GM21576 (cell line): ENCODE data around the gene STK32C.
"Not testable (repeated sequence)": the region's sequence is repeated elsewhere in the genome, so short reads cannot be mapped to it uniquely, and the experiment has no call there.

ENCODE experiments used
- ATAC-seq: cut with Tn5 transposase; IDR thresholded peaks from one replicate; pipeline ENCODE4 v1.9.1; 2021; ENCODE audit warnings: mild to moderate bottlenecking, moderate library complexity; ENCODE audit not compliant: unreplicated experiment

Gene STK32C

DNA sequence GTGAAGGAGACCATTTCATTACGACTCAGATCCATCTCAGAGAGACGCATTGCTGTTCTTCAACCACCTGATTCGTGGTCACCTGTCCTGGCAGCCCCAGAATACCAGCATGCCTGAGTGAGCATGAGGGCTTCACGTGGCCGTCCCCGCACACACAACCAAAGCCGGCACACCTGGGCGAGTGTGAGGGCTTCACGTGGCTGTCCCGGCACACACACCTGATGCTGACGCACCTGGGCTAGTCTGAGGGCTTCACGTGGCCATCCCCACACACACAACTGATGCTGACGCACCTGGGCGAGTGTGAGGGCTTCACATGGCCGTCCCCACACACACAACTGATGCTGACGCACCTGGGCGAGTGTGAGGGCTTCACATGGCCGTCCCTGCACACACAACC is 86.8 kb downstream of the STK32C start:
- not testable (repeated sequence) for ATAC-seq

DNA sequence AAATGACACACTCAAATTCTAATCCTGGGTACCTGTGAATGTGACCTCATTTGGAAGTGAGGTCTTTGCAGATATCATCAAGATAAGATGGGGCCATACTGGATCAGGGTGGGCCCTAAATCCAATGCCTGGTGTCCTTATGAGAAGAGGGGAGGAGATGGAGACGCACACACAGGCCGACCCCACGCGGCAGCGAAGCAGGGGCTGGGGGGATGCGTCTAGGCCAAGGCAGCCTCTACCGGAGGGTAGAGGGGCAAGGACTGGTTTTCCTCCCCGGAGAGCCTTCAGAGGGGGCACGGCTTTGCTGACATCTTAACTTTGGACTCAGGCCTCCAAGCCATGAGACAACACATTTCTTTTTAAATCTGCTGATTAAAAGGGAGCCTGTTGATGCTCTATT is 87.7 kb downstream of the STK32C start:
- ATAC-seq, result no peak

DNA sequence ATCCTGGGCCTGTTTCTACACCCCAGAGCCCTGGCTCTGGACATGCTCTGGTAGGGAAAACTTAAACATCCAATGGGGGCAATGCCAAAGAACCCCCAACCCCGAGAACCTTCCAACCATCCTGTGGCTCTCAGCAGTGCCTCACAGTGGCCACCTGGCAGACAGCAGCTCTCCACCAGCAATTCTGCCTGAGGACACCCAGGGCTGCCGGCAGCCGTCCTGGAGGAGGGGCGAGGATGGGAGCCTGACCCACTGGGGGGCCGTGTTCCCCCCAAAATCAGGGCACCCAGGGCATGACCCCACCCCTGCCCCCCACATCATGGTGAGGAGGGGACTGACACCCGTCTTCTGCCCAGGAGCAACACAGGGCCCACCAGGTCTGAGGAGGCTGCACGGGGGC is 88.3 kb downstream of the STK32C start:
- no peak for ATAC-seq

DNA sequence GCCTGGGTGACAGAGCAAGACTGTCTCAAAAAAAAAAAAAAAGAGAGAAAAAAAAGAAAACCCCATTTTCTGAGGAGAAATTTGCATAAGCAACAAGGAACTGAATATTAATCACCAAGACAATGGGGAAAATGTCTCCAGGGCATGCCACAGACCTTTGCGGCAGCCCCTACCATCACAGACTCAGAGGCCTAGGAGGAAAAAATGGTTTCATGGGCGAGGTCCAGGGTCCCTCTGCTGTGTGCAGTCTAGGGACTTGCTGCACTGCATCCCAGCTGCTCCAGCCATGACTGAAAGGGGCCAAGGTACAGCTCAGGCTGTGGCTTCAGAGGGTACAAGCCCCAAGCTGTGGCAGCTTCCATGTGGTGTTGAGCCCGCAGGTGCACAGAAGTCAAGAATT is 91.3 kb downstream of the STK32C start:
- ATAC-seq, result not testable (repeated sequence)

DNA sequence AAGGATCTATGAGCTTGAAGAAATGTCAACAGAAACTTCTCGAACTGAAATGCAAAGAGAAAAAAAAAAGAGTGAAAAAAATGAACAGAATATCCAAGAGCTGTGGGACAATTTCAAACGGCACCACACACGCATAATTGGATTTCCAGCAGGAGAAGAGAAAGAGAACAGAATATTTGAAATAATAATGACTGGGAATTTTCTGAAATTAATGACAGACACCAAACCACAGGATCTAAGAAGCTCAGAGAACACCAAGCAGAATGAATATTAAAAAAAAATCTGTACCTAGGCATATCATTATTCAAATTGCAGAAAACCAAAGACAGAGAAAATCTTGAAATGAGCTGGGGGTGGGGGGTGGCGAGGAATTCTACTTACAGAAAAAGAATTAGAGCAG is 93.8 kb downstream of the STK32C start:
- ATAC-seq, result no peak

DNA sequence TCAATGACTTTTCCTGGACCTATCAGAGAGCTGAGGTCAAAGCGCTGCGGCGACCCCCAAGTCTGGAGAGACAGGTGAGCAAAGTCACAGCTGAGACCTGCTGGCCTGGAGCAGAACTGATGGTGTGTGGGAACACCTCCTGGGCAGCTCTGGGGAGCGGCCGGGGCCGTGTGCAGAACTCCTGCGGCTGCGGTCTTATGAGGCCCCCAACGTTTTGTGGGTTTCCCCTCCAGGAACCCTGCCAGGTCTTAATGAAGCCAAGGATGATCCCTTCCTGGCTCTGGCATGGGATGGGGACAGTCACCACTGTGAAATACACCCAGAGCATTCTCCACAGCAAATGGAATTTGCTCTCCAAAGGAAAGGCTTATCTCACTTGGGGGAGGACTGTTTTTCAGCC is 94.9 kb downstream of the STK32C start:
- ATAC-seq, result no peak

DNA sequence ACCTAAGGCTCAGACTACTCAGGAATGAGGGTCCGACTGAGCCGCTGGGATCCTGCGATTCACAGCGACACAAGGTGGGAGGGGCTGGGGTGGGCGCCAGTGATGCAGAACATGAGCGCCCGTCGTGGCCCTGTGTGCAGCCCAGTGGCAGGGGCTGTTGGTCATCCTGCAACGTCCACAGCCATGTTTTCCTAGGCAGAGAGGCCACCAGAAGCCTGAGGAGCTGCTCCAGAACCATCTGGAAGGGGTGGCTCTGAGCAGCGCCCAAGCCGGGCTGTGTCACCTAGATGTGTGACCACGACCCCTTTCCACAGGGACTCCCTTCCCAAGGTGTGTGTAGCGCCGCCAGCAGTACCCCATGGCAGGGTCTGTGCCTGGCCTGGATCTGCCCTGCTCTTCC is 96.5 kb downstream of the STK32C start:
- ATAC-seq, result no peak

DNA sequence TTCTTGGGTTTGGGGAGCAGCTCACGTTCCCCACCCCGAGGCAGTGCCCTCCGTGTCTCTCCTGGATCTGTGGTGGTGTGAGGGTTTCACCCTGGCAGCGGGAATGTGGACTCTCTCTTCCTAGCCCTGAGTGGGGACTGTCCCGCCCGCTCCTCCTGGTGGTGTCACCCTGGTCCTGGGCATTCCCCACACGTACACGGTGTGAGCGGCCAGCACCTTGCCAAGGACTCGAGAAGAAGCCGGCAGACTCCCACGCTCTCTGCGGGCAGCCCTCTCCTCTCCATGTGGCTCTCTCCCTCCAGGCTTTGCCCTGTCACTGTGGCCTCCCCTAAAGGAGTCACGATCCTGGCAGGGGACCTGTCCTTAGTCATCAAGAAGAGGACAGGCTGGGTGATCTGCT is 97.0 kb downstream of the STK32C start:
- ATAC-seq, result no peak

DNA sequence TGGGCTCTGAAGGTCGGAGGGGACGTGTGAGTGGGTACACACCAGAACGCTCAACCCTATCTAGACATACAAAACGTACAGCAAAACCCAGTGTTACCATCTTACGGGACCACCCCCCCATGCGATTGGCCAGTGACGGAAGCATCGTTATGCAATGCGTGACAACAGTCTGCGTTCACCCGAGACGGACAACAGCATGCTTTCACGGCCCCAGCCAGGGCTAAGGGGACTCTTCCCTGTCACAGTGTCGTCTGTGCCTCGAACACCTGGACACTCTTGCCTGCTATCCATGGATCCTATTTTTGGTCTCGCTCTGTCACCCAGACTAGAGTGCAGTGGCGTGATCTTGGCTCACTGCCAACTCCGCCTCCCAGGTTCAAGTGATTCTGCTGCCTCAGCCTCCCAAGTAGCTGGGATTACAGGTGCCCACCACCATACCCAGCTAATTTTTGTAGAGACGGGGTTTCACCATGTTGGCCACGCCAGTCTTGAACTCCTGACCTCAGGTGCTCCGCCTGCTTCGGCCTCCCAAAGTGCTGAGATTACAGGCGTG is 97.7 kb downstream of the STK32C start:
- no peak for ATAC-seq

DNA sequence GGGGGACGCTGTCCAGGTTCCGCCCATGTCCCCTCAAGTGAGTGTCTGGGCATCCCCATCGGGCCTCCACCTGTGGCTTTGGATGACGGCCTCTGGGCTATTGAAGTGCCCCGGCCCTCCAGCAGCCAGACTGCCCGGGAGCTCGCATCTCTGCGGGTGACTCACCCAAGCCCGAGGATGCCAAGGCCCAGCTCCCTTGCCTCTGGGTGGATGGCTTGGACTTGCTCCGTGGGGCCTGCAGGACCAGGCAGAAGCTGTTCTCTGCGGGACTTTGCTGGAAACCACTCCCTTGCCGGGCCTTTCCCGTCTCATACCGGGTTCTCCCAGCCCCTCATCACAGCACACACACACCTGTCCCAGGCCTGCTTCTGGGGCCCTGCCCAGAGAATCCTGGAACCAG is 98.6 kb downstream of the STK32C start:
- ATAC-seq, result no peak

DNA sequence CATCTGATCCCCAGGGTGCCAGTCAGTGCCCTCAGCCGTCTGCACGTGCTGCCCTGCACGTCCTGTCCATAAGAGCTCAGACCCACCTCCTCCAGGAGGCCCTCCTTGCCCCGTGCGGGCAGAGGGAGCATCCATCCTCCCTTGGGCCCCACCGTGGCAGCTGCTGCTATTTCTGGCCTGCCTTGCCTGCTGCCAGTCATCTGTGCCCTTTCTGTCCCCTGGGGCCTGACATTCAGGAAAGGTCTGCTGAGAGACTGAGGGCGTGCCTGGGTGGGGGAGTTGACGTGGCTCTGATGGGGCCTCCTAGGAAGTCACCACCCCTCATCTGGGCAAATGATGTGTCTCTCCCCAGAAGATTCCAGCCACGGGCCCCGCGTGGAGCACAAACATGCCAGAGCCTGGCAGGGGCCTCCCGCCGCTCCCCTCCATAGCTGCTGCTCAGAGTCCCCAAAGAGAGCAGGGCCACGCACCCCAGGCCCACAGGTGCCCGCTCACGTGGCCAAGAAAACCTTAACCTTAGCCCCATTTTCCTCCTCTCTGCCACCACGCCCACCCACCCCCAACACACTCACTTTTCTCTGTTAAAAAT is 99.2 kb downstream of the STK32C start:
- no peak for ATAC-seq

DNA sequence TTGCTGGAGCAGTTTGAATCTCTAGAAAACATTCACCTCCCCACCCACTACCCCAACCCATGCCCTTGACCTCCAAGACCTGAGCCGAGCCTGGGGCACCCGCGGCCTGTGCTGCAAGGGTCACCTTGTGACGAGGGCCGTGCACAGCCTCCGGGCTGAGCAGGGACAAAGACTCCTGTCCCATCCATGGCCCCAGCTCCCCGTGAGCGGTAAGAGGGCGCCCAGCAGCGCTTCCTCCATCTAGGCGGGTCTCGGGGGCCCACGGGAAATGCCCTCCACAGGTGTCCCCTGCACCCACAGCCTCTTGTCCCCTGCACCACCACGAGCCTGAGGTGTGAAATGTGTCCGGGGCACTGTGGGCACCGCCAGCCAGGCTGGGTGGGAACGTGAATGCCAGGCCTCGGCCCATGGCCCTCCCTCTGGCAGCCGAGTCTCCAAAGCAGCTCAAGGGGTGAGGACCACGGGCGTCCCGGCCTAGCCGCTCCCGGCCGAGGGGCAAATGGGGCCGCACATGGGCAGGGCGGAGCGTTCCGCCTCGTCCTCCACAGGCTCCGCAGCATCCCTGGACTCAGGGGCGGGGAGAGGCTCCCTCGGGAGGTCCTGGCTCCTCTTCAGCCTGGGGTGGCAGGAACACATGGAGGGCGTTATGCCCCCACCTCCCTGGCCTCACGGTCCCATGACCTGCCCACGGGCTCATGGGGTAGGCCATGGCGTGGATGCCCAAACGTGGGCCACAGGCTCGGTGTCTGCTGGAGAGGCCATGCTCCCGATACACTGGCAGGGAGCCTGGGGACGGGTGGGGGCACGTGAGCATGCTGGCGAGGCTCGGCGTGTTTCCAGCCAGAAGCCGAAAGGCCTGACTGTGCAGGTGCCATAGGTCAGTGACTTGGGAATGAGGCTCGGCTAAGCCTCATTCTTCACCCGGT is 100.0 kb downstream of the STK32C start:
- ATAC-seq, result no peak

DNA sequence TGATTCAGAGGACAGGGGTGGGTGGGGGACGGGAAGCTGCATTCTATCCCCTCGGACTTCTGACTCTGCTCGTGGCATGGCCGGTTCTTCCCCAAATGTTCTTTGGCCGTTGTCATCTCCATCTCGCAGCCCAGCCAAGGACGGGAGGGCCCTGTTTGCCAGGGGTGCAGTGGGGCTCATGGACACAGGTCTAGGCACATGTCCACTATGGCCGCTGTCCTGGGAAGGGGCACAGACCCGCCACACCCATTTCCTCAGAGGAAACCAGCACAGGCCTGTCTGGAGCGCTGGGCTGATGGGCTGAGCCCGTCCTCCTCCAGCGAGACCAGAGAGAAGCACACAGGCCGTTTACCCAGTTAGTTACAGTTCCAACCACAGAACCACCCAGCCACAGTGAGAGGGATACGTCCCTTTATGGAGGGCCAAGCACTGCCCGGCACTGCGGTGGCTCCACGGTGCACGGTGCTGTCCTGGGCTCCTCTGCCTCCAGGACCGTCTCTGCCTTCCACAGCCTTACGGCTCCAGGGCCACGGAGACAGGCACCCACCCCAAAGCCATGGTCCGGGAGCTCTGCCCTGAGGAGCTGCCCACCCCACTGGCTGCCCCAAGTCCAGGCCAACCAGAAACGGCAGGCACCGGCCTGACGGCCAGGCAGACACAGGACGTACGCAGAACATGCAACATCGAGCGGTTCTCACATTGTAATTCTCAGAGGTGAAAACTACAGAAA is 100.8 kb downstream of the STK32C start:
- no peak for ATAC-seq

DNA sequence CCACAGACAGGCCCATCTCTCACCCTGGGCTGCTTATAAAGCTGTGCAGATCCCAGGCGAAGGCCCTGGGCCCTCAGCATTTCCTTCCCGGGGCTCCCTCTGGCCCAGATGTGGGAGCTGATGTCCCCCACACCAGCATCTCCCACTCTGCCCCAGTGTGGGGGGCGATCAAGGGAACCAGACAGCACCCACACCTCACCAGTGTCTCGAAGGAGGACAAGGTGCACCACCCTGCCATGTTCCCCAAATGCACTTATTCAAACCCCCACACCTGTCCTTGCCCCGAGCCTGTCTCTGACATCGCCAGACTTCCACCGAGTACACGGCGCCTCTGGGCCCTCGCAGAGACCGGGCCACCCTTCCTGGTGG is 101.4 kb downstream of the STK32C start:
- no peak for ATAC-seq

DNA sequence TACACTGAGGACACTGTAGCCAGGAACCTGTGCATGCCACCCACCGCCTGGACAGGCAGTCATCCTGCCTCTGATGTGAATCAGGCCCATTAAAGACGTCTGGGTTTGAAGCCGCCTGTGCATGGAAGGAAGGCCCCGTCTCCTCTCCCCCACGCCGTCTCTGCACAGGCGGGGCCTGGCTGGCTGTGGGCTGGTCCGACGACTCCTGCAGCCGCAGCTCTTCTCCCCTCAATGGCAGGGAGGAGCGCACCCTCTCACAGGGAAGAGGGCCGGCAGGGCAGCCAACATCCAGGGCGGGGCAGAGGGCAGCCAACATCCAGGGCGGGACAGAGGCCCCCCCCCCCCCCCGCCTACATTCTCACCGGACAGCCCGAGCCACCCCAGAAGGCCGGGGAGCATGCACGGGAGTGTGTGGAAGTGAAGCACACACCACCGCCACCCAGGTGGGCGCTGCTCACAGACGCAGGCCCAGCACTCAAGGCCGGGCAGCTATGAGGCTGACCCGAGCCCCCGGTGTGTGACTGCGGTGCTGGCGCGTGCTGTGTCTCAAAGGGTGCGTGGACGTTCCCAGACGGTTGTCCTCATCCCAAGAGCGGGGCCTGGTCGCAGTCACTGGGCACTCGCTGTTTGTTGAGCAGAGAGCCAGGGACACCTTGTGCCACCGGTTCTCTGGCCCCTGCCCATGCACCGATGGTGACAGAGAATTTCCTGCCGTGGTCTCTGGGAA is 101.9 kb downstream of the STK32C start:
- ATAC-seq, result no peak

DNA sequence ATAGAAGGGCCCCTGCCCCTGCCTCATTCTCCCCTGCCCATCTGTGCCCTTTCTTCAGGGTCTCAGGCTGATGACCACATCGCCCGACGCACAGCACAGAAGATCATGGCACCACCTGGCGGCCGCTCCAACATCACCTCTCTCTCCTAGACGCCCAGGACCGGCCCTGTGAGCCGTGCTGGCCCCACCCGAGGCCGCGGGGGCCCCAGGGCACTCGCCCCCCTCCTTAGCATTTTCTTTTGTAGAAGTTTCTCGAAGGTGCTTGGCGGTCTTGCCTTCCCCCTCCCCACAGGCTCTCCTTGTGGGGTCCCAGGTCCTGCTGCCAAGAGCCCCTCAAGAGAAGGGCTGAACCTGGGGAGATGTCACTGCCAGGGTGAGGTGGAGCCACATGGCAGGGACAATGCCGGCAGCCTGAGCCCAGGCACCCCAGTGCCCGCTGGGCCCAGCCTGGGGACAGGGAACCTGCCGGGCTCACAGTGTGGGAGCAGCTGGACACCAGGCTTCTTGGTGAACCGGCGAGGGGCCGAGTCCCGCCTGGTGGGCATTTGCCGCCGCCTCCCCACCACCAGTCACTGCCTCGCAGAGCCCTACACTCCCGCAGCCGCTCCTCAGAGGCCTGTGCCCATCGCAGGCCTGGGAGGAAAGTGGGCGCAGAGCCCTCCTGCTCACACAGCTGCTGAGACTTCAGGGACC is 102.8 kb downstream of the STK32C start:
- ATAC-seq, result no peak

DNA sequence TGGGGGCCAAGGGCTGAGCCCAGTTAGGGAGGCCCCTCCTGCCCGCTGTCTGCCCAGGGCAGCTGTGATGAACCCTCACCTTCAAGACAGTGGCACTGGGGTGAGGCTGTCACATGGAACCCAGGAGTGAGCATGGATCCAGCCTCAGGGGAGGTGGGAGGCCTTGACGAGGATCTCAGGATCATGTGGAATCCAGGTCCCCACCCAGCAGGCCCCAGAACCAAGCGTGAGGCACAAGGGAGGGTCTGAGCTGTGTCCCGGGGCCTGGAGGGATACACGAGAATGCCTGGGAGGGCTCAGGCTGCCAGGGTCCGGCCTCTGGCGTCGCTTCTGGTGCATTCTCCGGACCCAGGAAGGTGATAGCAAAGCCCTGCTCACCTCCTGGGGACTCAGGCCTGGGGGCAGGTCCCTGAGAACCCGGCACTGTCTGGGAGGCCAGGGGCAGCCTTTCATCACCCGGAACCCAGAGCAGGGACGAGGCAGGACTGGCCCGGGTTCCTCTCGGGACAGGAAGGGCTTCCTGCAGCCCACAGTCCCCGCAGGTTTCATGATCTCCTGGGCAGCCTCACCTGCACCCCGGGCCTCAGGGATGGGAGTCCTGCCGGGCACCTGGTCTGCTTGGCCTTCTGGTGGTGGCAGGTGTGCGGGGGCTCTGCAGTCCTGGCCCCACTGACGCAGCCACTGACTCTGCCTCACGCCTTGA is 103.5 kb downstream of the STK32C start:
- no peak for ATAC-seq

DNA sequence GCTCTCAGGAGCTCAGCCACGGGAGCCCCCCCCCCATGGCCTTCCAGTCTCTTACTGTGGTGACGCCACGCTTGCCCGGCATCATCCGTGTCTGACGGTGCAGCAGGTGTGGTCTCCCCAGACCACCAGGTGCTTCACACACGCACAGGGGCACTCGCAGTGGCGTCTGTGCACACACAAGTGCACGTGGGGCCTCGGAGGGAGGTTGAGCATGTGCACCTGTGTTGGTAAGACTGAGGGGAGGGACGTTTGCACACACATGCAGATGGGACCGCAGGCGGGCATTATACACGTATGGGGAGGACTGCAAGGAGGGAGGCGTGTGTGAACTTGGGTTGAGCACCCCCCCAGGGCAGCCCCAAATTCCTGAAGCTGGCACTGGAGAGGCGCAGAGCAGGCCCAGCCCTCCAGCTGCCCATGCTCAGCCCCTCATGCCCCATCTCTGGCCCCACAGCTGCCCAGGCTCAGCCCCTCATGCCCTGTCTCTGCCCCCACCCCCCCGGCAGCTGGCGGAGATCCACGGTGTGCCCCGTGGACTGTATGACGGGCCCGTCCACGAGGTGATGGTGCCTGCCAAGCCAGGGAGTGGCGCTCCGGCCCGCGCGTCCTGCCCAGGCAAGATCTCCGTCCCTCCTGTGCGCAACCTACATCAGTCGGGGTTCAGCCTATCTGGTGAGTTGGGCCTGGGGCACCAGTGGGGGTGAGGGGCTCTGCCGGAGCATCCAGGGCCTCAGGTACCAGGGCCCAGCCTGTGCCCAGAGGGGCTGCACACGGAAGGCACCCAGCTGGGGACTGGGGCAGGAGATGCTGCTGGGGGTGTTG is 104.3 kb downstream of the STK32C start:
- no peak for ATAC-seq
